Measurements from ENCODE around the gene DOCK7. TPM values are rescaled to one million over a fixed set of nuclear protein-coding genes. Genes with fewer than 3 reads are reported as not detected.
"Not testable (repeated sequence)": the region's sequence is repeated elsewhere in the genome, so short reads cannot be mapped to it uniquely, and the experiment has no call there.

Gene DOCK7
- total RNA-seq, 3 donors from 2014 or later = 40.4 to 53.7 (median 41.9) TPM

DNA sequence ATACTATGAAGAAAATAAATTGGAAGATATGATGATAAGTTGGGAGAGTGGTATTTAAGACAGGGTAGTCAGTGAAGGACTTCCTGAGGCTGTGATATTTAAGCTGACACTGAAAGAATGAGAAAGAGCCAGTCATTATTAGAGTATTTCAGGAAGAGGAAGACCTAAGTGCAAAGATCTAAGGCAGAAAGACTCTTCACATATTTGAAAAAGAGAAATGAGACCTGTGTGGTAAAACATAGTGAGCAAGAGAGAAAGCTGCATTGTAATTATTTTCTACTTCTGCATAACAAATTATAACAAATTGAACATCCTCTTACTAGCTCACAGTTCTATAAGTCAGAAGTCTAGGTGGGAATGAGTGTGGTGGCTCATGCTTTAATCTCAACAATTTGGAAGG, 34.6 kb upstream of the DOCK7 start:
- no peak for DNase-seq
- intact Hi-C loops (cut with DNase I, micrococcal nuclease) = no loop called here
- H3K4me3 ChIP-seq = no peak overlapping the region
- no peaks in the 10 kb centered on the region for H3K36me3 ChIP-seq (ENCODE audit: low read depth)
- no peak for ATAC-seq
- H3K4me1 ChIP-seq (ENCODE audit: low read depth) = peaks cover 25% of the 10 kb centered on the region
- H3K9me3 ChIP-seq = no peaks in the 10 kb centered on the region
- TF ChIP-seq, protein P1, sequence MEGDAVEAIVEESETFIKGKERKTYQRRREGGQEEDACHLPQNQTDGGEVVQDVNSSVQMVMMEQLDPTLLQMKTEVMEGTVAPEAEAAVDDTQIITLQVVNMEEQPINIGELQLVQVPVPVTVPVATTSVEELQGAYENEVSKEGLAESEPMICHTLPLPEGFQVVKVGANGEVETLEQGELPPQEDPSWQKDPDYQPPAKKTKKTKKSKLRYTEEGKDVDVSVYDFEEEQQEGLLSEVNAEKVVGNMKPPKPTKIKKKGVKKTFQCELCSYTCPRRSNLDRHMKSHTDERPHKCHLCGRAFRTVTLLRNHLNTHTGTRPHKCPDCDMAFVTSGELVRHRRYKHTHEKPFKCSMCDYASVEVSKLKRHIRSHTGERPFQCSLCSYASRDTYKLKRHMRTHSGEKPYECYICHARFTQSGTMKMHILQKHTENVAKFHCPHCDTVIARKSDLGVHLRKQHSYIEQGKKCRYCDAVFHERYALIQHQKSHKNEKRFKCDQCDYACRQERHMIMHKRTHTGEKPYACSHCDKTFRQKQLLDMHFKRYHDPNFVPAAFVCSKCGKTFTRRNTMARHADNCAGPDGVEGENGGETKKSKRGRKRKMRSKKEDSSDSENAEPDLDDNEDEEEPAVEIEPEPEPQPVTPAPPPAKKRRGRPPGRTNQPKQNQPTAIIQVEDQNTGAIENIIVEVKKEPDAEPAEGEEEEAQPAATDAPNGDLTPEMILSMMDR (IDR thresholded peaks at IDR 0.05) = no peak

DNA sequence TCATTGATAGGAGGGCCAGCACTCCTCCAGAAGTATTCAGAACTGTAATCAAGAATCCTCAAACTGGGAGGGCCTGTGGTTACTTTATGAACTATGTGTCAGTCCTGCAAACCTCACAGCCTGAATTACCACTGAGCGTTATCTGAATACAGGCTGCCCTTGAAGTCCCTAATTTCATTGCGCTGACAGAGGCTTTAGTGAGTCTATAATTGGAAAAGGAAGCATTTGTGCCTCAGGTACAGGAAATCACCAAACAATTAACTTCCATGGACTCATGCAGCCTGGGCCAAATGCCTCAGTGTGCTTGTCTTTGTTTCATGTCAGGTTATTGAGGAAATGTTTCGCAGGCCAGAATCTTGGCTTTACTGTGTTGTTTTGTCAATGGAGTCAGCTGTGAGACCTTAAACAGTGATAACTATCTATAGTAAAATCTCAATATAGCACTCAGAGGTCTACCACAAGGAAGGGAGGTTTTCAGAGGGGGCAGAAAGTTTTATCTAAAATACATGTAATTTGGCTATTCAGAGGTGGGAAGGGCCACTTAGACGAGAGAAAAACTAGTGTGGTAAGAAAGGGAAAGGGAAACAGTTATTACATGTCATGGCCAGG, 32.9 kb upstream of the DOCK7 start:
- ATAC-seq (peak; percentile 91), DNase-seq (peak in 1 of 3 donors; percentile 65)
- TF ChIP-seq, protein P1 (IDR thresholded peaks at IDR 0.05) = no peak
- H3K9me3 ChIP-seq = no peaks in the 10 kb centered on the region
- H3K4me3 ChIP-seq = no peak overlapping the region
- intact Hi-C loops (cut with DNase I, micrococcal nuclease) = no loop called here
- peaks cover 25% of the 10 kb centered on the region for H3K4me1 ChIP-seq (ENCODE audit: low read depth)
- no peaks in the 10 kb centered on the region for H3K36me3 ChIP-seq (ENCODE audit: low read depth)

DNA sequence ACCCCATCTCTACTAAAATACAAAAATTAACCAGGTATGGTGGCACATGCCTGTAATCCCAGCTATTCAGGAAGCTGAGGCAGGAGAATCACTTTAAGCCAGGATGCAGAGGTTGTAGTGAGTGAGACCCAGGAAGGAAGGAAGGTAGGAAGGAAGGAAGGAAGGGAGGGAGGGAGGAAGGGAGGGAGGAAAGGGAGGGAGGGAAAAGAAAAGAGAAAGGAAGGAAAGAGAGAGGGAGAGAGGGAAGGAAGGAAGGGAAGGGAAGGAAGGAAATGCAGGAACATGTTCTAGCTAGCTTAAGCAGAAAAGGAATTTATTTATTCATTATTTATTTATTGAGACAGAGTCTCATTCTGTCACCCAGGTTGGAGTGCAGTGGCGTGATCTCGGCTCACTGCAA, 30.2 kb upstream of the DOCK7 start:
- intact Hi-C loops (cut with DNase I, micrococcal nuclease); ATAC-seq; H3K36me3 ChIP-seq (ENCODE audit: low read depth); H3K4me3 ChIP-seq; DNase-seq; H3K9me3 ChIP-seq: not testable (repeated sequence)
- peaks cover 15% of the 10 kb centered on the region for H3K4me1 ChIP-seq (ENCODE audit: low read depth)

DNA sequence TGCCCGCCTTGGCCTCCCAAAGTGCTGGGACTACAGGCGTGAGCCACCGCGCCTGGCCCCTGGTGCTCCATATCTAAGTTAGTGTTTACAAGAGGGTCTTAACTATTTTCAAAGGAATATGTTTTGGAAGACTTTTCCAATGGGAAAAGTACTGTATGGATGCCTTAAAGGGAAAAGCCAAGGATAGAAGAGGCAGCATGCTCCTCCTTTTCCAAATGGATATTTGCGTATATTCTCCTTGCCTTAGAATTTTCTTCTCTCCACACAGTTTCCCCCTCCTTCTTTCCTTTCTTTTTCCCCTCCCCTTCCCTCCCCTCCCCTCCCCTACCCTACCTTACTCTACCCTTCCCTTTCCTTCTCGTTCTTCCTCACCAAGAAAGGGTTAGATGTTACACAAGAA, 29.3 kb upstream of the DOCK7 start:
- Histone ChIP-seq H3K4me1 (ENCODE audit: low read depth) (peaks cover 15% of the 10 kb centered on the region), H3K4me3 (no peak overlapping the region), H3K9me3 (no peaks in the 10 kb centered on the region), H3K36me3 (ENCODE audit: low read depth) (no peaks in the 10 kb centered on the region)
- DNase-seq (no peak), ATAC-seq (no peak)
- TF ChIP-seq, protein P1 (IDR thresholded peaks at IDR 0.05) = no peak
- intact Hi-C loops (cut with DNase I, micrococcal nuclease) = no loop called here

DNA sequence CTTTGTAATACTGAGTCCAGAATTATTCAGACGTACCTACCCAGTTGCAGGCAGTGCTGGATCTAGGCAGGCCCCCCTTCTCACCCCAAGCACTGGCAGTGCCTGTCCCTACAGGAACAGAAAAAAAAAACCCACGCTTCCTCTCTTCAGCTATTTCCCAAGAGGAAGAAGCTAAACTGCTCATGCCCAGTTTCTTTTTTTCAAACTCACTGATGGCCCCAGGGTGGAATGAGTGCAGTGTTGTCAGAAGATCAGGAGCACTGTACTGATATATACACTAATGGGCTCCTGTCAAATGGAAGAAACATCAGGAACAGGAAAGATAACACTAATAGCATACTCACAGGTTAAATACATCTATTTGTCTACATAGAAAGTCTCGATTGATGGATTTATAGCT, 28.2 kb upstream of the DOCK7 start:
- no peak for DNase-seq
- TF ChIP-seq, protein P1 (IDR thresholded peaks at IDR 0.05) = no peak
- peaks cover 9% of the 10 kb centered on the region for H3K4me1 ChIP-seq (ENCODE audit: low read depth)
- no peak overlapping the region for H3K4me3 ChIP-seq
- no peaks in the 10 kb centered on the region for H3K9me3 ChIP-seq
- intact Hi-C loops (cut with DNase I, micrococcal nuclease) = no loop called here
- ATAC-seq = no peak
- no peaks in the 10 kb centered on the region for H3K36me3 ChIP-seq (ENCODE audit: low read depth)

DNA sequence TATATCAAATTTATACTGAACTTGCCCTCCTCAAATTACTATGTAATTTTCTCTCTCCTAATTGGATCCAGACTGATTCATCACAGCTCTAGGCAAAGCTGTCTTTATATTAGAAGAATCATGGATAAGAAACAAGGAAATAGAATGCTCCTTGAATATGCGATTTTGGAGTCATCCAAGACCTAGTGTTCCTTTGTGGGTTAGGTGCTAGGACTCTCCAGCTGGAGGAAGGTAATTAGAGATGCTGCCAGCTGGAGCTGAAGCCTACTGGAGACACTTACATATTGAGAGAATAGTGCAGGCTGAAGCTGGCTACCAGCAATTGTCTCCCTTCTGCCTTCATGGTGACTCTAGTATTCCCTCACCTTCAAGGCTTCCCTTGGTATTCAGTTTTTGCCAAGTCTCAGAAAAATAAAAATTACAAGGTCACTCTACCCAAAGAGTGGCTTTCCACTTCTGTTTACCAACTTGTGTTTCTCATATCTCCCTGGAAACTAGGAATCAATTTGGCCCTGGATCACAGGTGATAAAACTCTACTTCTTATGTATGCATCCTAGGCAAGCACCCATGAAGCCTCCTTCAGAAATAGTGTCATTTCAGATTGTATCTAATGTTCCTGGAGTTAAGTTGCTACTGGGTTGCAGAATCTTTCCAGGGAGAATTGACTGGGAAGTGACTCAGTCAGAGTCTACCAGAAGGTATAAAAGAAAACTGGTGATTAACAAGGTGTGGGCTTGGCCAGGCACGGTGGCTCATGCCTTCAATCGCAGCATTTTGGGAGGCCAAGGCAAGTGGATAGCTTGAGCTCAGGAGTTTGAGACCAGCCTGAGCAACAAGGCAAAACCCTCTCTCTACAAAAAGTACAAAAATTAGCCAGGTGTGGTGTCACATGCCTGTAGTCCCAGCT, 24.4 kb upstream of the DOCK7 start:
- H3K36me3 ChIP-seq (ENCODE audit: low read depth) = no peaks in the 10 kb centered on the region
- peak; percentile 76 for ATAC-seq
- TF ChIP-seq, protein P1 (IDR thresholded peaks at IDR 0.05) = no peak
- H3K4me1 ChIP-seq (ENCODE audit: low read depth) = peaks cover 9% of the 10 kb centered on the region
- no peak overlapping the region for H3K4me3 ChIP-seq
- intact Hi-C loops (cut with DNase I, micrococcal nuclease) = no loop called here
- H3K9me3 ChIP-seq = no peaks in the 10 kb centered on the region
- DNase-seq = no peak

Measured in mucosa of descending colon (tissue), 3 donors.